ENCODE measurements around the gene COL20A1. TPM values are rescaled to one million over a fixed set of nuclear protein-coding genes. Genes with fewer than 3 reads are reported as not detected.

The COL20A1 gene
- total RNA-seq (under 1 TPM in 2 of 10 donors, not detected in 8; 0.26 to 0.30 TPM), polyA plus RNA-seq (not detected)
- long read RNA-seq, donor 1 = 0 reads
- long read RNA-seq, donor 2 = 0 reads
- long read RNA-seq, donor 3 = 0 reads

DNA sequence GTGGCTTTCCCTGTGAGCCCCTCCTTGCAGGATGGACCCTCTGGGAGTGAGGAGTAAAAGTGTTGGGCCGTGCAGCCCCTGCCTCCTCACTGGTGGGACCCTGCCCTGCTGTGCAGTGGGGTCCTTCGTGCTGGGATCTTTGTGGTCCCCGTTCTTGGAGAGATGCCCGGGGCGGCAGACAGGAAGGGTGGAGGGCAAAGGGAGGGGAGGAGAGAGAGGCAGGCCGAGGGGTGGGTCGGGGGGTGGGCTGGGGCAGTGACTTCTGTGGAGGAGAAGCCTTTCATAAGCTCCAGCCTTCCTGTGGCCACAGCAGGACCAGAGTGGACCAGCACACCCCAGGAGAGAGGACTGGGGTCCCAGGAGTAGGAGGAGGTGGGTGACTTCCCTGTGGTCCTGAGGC lies at the start of gene COL20A1:
Gene COL20A1, plus strand, starts transcription at position 283 of the 400 bp plus-strand sequence. CDS start 1,922 bp downstream, outside the sequence.
- DNase-seq = peak in 1 of 2 donors; percentile 3
- H3K27me3 ChIP-seq = peaks cover 8 to 54% (median 42%) of the 10 kb centered on the region in 7 donors

DNA sequence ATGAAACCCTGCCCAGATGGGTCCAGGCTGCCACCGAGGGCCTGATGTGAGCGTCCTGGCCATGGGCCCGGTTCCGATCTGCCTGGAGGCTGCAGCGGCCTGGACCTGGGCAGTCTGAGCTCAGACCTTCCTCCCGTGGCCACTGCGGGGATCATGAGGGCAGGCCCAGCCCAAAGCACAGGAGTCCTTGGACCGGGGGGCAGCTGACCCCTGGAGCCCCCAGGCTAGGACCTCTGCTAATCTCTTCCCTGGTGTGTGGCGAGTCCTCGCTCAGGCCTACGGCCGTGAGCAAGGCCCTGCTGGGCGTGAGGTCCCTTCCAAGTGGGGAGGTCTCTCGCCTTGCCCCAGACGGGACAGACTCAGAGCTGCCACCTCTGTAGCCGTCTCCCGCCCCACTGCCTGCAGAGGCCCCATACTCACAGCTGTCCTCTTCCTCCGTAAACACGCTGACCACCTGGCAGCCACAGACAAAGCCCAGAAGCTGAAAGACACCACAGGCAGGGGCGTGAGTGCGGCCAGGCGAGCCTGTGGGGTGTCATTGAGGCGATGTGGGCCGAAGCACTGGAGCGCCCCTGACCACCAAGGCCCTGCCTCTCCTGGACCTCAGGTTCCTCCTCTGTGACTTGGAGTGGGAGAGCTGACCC lies 49.3 kb upstream of the COL20A1 start:
- TF ChIP-seq, protein P1, sequence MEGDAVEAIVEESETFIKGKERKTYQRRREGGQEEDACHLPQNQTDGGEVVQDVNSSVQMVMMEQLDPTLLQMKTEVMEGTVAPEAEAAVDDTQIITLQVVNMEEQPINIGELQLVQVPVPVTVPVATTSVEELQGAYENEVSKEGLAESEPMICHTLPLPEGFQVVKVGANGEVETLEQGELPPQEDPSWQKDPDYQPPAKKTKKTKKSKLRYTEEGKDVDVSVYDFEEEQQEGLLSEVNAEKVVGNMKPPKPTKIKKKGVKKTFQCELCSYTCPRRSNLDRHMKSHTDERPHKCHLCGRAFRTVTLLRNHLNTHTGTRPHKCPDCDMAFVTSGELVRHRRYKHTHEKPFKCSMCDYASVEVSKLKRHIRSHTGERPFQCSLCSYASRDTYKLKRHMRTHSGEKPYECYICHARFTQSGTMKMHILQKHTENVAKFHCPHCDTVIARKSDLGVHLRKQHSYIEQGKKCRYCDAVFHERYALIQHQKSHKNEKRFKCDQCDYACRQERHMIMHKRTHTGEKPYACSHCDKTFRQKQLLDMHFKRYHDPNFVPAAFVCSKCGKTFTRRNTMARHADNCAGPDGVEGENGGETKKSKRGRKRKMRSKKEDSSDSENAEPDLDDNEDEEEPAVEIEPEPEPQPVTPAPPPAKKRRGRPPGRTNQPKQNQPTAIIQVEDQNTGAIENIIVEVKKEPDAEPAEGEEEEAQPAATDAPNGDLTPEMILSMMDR (IDR thresholded peaks at IDR 0.05) = no peak
- Histone ChIP-seq H3K4me3 (no peak overlapping the region), H3K9me3 (no peaks in the 10 kb centered on the region), H3K27ac (no peak overlapping the region), H3K27me3 (peaks cover 10 to 61% (median 38%) of the 10 kb centered on the region in 7 donors), H3K4me1 (no peaks in the 10 kb centered on the region), H3K36me3 (no peaks in the 10 kb centered on the region)
- no peak for ATAC-seq
- WGBS, 2 donors = 79 to 82% methylated on average over 25 of the region's 25 CpGs
- DNase-seq = no peak
- intact Hi-C loops (cut with DNase I) = no loop called here

More for the DNA sequence above, at the start of gene COL20A1:
- WGBS, 2 donors = 27 to 45% methylated on average over 7 of the region's 7 CpGs
- no peak for ATAC-seq
- intact Hi-C loops (cut with DNase I) = no loop called here
- Histone ChIP-seq H3K4me3 (no peak within 1 kb of the TSS), H3K4me1 (peaks cover 0 to 10% (median 0%) of the 10 kb centered on the region in 9 donors), H3K9me3 (no peaks in the 10 kb centered on the region), H3K36me3 (peaks cover 0 to 19% (median 4%) of the 10 kb centered on the region in 9 donors), H3K27ac (no peak within 1 kb of the TSS)
- TF ChIP-seq, protein P1 (IDR thresholded peaks at IDR 0.05) = no peak

DNA sequence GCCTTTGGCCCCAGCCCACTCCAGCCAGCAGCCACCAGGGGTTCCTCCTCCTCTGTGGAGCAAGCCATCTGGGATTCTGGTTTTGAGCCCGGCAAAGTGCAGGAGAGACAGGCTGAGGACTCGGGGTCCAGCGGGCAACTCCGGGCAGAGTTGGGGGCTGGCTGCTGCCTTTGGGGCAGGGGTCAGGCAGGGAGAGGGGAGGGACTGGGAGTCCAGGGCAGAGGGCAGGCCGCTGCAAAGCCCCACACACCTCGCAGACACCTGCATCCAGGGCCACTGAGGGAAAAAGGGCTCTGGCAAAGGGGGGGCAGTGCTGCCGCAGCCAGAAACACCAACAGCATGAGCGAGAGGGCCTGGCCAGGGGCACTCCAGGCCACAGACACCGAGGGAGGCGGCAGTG lies 48.5 kb upstream of the COL20A1 start:
- TF ChIP-seq, protein P1 (IDR thresholded peaks at IDR 0.05) = no peak
- H3K27ac ChIP-seq = no peak overlapping the region
- WGBS, 2 donors = 82 to 94% methylated on average over 10 of the region's 10 CpGs
- H3K4me1 ChIP-seq = no peaks in the 10 kb centered on the region
- H3K27me3 ChIP-seq = peaks cover 10 to 68% (median 45%) of the 10 kb centered on the region in 7 donors
- no peaks in the 10 kb centered on the region for H3K36me3 ChIP-seq
- no peak for DNase-seq
- no peaks in the 10 kb centered on the region for H3K9me3 ChIP-seq
- no peak overlapping the region for H3K4me3 ChIP-seq
- no peak for ATAC-seq
- intact Hi-C loops (cut with DNase I) = no loop called here

DNA sequence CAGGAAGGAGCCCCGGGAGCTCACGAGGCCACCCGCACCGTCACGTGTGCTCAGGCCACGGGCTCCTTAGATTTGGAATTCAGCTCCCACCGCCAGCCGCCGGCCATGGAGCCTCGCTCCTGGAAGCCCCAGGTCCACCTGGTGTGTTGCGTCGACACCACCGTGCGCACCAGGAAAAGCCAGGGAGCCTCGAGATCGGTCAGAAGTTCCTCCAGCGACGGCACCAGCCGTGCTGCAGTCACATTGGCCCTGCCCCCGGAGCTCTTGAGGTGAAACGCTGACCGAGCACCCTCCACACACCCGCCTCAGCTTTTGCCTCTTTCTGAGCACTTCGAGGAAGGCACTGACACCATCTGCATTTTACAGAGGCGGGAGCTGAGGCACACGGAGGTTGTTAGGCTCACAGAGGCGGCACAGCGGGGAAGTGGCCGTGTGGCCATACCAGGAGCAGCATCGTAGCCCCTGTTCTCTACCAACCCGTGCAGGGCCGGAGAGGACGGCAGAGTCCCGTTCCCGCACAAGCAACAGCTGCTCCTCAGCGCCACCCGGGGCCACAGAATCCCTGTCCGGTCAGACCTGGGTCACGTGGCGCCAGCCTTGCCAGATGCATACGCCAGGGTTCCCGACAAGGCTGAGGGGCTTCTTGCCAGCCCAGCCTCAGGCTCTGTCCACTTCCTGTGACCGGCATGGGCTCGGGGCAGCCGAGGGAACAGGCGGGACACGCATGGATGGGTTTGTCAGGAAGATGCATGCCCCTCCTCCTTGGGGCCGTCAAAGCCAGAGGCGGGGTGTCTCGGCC lies 46.3 kb upstream of the COL20A1 start:
- no peaks in the 10 kb centered on the region for H3K9me3 ChIP-seq
- H3K36me3 ChIP-seq = no peaks in the 10 kb centered on the region
- no peaks in the 10 kb centered on the region for H3K4me1 ChIP-seq
- ATAC-seq = peak in 6 of 8 donors; percentile 33 to 61 (median 45)
- TF ChIP-seq, protein P1 (IDR thresholded peaks at IDR 0.05) = no peak
- intact Hi-C loops (cut with DNase I) = no loop called here
- peaks cover 10 to 79% (median 61%) of the 10 kb centered on the region in 7 donors for H3K27me3 ChIP-seq
- no peak overlapping the region for H3K27ac ChIP-seq
- DNase-seq = no peak
- H3K4me3 ChIP-seq = peak overlapping the region in 1 of 10 donors; percentile 11
- 41 to 44% methylated on average over 50 of the region's 50 CpGs for WGBS, 2 donors

Data from heart right ventricle (tissue), 16 donors.